NB4 (cell line): ENCODE data around the gene CAMTA1.
A peak's percentile ranks its signal among the peaks of the same experiment; 100 is the strongest.

ENCODE experiments used
- DNase-seq: peaks from one replicate; pipeline ENCODE4 v3.0.0; 2010; ENCODE audit warnings: low read depth
- H3K4me3 ChIP-seq: one replicate; pipeline ENCODE4 v1.5.1; 2011; ENCODE audit warnings: mild to moderate bottlenecking, low read depth, low read length, moderate library complexity
- MYC ChIP-seq: IDR thresholded peaks from 2 replicates; pipeline ENCODE4 v1.6.1; 2011; ENCODE audit warnings: low read depth, low read length
- POLR2A ChIP-seq: IDR thresholded peaks from 2 replicates; pipeline ENCODE4 v1.6.1; 2011; ENCODE audit warnings: mild to moderate bottlenecking; ENCODE audit not compliant: insufficient read length; ENCODE audit errors: extremely low read depth
- TF ChIP-seq, protein P1 (sequence below): IDR thresholded peaks from one replicate; pipeline ENCODE4 v1.5.1; 2012; ENCODE audit warnings: low read depth, low read length
- TF ChIP-seq, protein P2 (sequence below): IDR thresholded peaks from 2 replicates; pipeline ENCODE4 v1.6.1; 2011; ENCODE audit warnings: low read depth, low read length

Gene CAMTA1, protein sequence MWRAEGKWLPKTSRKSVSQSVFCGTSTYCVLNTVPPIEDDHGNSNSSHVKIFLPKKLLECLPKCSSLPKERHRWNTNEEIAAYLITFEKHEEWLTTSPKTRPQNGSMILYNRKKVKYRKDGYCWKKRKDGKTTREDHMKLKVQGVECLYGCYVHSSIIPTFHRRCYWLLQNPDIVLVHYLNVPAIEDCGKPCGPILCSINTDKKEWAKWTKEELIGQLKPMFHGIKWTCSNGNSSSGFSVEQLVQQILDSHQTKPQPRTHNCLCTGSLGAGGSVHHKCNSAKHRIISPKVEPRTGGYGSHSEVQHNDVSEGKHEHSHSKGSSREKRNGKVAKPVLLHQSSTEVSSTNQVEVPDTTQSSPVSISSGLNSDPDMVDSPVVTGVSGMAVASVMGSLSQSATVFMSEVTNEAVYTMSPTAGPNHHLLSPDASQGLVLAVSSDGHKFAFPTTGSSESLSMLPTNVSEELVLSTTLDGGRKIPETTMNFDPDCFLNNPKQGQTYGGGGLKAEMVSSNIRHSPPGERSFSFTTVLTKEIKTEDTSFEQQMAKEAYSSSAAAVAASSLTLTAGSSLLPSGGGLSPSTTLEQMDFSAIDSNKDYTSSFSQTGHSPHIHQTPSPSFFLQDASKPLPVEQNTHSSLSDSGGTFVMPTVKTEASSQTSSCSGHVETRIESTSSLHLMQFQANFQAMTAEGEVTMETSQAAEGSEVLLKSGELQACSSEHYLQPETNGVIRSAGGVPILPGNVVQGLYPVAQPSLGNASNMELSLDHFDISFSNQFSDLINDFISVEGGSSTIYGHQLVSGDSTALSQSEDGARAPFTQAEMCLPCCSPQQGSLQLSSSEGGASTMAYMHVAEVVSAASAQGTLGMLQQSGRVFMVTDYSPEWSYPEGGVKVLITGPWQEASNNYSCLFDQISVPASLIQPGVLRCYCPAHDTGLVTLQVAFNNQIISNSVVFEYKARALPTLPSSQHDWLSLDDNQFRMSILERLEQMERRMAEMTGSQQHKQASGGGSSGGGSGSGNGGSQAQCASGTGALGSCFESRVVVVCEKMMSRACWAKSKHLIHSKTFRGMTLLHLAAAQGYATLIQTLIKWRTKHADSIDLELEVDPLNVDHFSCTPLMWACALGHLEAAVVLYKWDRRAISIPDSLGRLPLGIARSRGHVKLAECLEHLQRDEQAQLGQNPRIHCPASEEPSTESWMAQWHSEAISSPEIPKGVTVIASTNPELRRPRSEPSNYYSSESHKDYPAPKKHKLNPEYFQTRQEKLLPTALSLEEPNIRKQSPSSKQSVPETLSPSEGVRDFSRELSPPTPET (N-terminal part only)

DNA sequence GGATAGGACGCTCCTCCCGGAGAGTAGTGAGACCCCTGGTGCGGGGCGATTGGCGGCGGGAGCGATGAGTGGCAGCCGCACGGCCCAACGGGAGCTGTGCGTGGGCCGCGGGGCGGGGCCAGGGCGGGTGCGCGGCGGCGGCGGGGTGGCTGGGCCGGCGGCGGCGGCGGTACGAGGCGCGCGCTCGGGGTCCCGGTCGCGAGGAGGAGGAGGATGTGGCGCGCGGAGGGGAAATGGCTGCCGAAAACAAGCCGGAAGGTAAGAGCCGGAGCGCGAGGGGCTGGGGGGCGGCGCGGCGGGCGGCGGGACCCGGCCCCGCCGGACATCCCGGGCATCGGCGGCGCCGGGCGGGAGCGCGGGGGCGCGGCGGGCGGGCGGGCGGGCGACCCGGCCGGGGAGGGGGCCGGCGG, at the start of gene CAMTA1:
TSS of gene CAMTA1 (plus strand) at position 137 of the 410 bp plus-strand sequence. CDS start at position 214, 77 bp downstream.
- DNase-seq: no peak
- TF ChIP-seq, protein P1, sequence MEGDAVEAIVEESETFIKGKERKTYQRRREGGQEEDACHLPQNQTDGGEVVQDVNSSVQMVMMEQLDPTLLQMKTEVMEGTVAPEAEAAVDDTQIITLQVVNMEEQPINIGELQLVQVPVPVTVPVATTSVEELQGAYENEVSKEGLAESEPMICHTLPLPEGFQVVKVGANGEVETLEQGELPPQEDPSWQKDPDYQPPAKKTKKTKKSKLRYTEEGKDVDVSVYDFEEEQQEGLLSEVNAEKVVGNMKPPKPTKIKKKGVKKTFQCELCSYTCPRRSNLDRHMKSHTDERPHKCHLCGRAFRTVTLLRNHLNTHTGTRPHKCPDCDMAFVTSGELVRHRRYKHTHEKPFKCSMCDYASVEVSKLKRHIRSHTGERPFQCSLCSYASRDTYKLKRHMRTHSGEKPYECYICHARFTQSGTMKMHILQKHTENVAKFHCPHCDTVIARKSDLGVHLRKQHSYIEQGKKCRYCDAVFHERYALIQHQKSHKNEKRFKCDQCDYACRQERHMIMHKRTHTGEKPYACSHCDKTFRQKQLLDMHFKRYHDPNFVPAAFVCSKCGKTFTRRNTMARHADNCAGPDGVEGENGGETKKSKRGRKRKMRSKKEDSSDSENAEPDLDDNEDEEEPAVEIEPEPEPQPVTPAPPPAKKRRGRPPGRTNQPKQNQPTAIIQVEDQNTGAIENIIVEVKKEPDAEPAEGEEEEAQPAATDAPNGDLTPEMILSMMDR: no peak
- TF ChIP-seq POLR2A: peak; percentile 30
- TF ChIP-seq MYC: no peak
- TF ChIP-seq, protein P2, sequence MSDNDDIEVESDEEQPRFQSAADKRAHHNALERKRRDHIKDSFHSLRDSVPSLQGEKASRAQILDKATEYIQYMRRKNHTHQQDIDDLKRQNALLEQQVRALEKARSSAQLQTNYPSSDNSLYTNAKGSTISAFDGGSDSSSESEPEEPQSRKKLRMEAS: no peak
- peak within 1 kb of the TSS; percentile 82 for H3K4me3 ChIP-seq

DNA sequence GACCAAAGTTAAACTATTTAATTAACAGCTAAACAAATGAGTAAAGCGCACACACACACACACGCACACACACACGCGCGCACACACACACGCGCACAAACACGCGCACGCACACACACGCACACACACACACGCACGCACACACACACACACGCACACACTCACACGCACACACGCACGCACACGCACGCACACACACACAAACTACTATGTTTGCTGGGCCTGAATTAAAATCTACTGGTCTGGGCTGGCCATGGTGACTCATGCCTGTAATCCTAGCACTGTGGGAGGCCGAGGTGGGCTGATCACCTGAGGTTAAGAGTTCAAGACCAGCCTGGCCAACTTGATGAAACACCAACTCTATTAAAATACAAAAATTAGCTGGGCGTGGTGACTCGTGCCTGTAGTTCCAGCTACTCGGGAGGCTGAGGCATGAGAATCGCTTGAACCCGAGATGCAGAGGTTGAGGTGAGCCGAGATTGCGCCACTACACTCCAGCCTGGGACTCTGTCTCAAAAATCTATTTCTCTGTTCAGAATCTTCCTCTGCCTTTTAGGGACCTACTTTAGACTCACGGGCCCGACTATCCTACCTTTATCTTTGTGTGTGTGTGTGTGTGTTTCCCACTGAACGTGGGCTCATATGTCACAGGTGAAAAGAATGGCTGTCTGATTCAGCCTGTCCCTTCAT, 46.1 kb upstream of the CAMTA1 start:
- DNase-seq: no peak
- H3K4me3 ChIP-seq: no peak overlapping the region
- TF ChIP-seq, protein P2: no peak
- no peak for TF ChIP-seq MYC
- TF ChIP-seq, protein P1: no peak
- no peak for TF ChIP-seq POLR2A

DNA sequence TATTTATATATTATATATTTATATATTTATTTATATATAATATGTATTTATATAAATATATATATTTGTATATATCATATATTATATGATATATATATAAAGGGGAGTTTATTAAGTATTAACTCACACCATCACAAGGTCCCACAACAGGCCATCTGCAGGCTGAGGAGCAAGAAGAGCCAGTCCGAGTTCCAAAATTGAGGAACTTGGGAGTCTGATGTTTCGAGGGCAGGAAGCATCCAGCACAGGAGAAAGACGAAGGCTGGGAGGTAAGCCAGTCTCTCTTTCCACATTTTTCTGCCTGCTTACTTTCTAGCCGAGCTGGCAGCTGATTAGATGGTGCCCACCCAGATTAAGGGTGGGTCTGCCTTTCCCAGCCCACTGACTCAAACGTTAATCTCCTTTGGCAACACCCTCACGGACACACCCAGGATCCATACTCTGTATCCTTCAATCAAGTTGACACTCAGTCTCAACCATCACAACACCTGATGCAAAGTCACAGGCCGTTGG, 42.5 kb upstream of the CAMTA1 start:
- peak overlapping the region; percentile 37 for H3K4me3 ChIP-seq
- peak; percentile 52 for DNase-seq

DNA sequence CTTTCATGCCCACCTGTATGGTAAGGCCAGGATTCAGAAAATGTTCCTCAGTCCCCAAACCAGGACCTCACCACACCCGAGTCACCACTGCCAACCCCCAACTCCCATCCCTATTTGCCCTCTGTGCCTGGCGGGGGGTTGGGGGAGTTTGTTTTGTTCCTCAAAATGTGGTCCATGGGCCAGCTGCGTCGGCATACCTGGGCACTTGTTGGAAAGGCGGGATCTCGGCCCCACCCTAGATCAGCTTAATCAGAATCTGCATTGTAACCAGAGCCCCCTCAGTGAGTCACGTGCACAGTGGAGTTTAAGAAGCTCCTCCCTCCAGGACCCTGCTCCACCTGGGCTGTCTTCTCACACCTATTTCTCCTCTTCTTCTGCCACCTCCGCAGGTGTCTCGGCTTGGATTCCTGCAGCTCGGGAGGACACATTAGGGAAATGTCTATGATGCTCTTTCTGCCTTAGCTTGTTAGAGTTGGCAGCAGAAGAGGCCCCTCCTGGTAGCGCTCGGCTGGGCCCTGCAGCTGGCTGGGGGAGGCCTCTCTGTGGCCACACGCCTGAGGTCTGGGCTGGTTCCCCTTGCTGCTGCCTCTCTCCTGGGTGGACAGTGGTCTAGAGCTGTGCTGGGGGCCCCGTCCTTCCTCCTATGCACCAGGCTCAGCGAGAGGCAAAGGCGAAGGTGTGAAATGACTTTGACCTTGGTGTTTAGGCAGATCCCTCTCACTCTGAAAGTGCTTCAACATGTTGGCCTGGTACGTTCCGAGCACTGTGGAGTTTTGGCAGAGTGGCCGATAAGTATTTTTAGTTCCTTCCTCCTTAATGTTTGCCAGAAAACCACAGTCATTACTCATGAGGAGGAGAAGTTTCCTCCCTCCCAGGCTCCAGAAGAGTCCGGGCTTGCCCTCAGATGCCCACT, 41.8 kb upstream of the CAMTA1 start:
- DNase-seq: peak; percentile 92
- peak overlapping the region; percentile 37 for H3K4me3 ChIP-seq
- TF ChIP-seq MYC (peak; percentile 27), POLR2A (no peak)
- TF ChIP-seq, protein P2: peak; percentile 57
- TF ChIP-seq, protein P1: no peak

DNA sequence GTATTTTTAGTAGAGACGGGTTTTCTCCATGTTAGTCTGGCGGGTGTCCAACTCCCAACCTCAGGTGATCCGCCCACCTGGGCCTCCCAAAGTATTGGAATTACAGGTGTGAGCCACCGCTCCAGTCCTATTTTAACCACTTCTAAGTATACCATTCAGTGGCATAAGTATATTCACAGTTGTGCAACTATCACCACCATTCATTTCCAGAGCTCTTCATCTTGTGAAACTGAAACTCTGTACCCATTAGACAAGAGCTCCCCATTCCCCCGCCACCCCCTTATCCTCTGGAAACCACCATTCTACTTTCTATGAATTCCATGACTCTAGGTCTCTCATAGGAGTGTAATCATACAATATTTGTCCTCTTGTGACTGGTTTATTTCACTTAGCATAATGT, 40.2 kb upstream of the CAMTA1 start:
- TF ChIP-seq MYC (no peak), POLR2A (no peak)
- TF ChIP-seq, protein P1: no peak
- TF ChIP-seq, protein P2: no peak
- peak; percentile 40 for DNase-seq
- H3K4me3 ChIP-seq: no peak overlapping the region
